BE2C (cell line): Measurements from ENCODE around the gene PPIC.

ENCODE experiments used
- DNase-seq: peaks from one replicate; pipeline ENCODE4 v3.0.0-alpha.2; 2020
- H3K27me3 ChIP-seq: fragments of 250-450 bp; sonication (Bioruptor Pico); 2 replicates; pipeline ENCODE4 v1.5.1; 2020; ENCODE audit warnings: mild to moderate bottlenecking
- H3K36me3 ChIP-seq: fragments of 250-450 bp; sonication (Bioruptor Pico); 2 replicates; pipeline ENCODE4 v1.5.1; 2020; ENCODE audit warnings: mild to moderate bottlenecking
- H3K4me1 ChIP-seq: fragments of 250-450 bp; sonication (Bioruptor Pico); 2 replicates; pipeline ENCODE4 v1.5.1; 2020
- H3K4me3 ChIP-seq: 2 replicates; pipeline ENCODE4 v1.5.1; 2011; ENCODE audit warnings: low read depth, low read length
- H3K9me3 ChIP-seq: fragments of 250-450 bp; sonication (Bioruptor Pico); 2 replicates; pipeline ENCODE4 v1.5.1; 2020
- TF ChIP-seq, protein P1 (sequence below): IDR thresholded peaks from 2 replicates; pipeline ENCODE4 v1.5.1; 2012; ENCODE audit warnings: mild to moderate bottlenecking, low read depth, low read length

Gene PPIC

GRCh38 chr5:122985006-122985700 is 51.4 kb downstream of the PPIC start:
- H3K36me3 ChIP-seq = no peaks in the 10 kb centered on the region
- no peak for DNase-seq

DNA sequence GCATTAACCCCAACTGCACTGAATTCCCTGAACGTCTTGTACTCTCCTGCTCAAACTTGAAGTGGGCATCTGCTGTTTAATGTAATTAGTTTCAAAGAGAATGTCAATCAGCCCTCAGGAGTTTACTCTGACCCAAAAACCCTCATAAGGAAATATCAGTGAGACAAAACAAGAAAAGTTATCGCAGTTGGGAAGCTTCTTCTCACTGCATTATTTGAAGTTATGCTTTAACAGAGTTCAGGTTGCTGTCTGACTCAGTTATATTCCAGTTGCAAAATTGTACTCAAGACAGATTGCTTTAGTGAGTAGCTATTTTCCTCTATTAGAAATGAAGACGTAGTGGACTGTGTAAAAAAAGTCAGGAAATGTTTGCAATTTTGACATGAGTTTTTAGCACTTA is 52.1 kb downstream of the PPIC start:
- no peak for DNase-seq
- Histone ChIP-seq H3K27me3 (no peaks in the 10 kb centered on the region), H3K36me3 (no peaks in the 10 kb centered on the region), H3K9me3 (no peaks in the 10 kb centered on the region), H3K4me3 (no peak overlapping the region), H3K4me1 (no peaks in the 10 kb centered on the region)
- TF ChIP-seq, protein P1, sequence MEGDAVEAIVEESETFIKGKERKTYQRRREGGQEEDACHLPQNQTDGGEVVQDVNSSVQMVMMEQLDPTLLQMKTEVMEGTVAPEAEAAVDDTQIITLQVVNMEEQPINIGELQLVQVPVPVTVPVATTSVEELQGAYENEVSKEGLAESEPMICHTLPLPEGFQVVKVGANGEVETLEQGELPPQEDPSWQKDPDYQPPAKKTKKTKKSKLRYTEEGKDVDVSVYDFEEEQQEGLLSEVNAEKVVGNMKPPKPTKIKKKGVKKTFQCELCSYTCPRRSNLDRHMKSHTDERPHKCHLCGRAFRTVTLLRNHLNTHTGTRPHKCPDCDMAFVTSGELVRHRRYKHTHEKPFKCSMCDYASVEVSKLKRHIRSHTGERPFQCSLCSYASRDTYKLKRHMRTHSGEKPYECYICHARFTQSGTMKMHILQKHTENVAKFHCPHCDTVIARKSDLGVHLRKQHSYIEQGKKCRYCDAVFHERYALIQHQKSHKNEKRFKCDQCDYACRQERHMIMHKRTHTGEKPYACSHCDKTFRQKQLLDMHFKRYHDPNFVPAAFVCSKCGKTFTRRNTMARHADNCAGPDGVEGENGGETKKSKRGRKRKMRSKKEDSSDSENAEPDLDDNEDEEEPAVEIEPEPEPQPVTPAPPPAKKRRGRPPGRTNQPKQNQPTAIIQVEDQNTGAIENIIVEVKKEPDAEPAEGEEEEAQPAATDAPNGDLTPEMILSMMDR = no peak

More at GRCh38 chr5:122985006-122985700, 51.4 kb downstream of the PPIC start:
- no peaks in the 10 kb centered on the region for H3K27me3 ChIP-seq
- TF ChIP-seq, protein P1 = no peak
- no peaks in the 10 kb centered on the region for H3K4me1 ChIP-seq
- no peak overlapping the region for H3K4me3 ChIP-seq
- H3K9me3 ChIP-seq = no peaks in the 10 kb centered on the region

- H3K9me3 ChIP-seq = no peaks in the 10 kb centered on the region
- no peak for DNase-seq
- TF ChIP-seq, protein P1 = no peak
- no peak overlapping the region for H3K4me3 ChIP-seq
- H3K27me3 ChIP-seq = no peaks in the 10 kb centered on the region
- H3K4me1 ChIP-seq = no peaks in the 10 kb centered on the region
- H3K36me3 ChIP-seq = no peaks in the 10 kb centered on the region
These were observed 54.1 kb downstream of the PPIC start for GRCh38 chr5:122982376-122982775.

DNA sequence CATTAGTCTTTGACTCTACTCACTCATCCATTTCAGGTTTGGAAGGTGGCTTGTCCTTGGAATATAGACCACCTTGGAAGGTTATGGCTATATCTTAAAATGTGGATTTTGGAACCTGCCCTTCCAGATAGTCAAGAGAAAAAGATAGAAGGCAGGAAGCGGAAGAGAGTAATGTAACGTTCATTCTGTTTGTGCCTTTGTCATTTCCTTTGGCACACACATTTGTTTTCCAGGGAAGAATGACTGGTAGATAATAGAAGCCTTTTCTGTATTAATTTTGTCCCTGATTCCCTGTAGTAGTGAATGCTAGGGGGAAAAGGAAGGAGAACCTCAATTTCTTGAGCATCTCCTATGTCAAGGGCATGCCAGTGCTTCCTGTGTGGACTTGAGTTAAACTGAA is 54.7 kb downstream of the PPIC start:
- Histone ChIP-seq H3K36me3 (no peaks in the 10 kb centered on the region), H3K27me3 (no peaks in the 10 kb centered on the region), H3K4me3 (no peak overlapping the region), H3K4me1 (no peaks in the 10 kb centered on the region), H3K9me3 (no peaks in the 10 kb centered on the region)
- no peak for DNase-seq
- TF ChIP-seq, protein P1 = no peak

GRCh38 chr5:122978644-122979297 is 57.8 kb downstream of the PPIC start:
- DNase-seq = no peak
- TF ChIP-seq, protein P1 = no peak
- H3K27me3 ChIP-seq = no peaks in the 10 kb centered on the region
- no peaks in the 10 kb centered on the region for H3K36me3 ChIP-seq
- no peak overlapping the region for H3K4me3 ChIP-seq
- no peaks in the 10 kb centered on the region for H3K4me1 ChIP-seq
- H3K9me3 ChIP-seq = no peaks in the 10 kb centered on the region

DNA sequence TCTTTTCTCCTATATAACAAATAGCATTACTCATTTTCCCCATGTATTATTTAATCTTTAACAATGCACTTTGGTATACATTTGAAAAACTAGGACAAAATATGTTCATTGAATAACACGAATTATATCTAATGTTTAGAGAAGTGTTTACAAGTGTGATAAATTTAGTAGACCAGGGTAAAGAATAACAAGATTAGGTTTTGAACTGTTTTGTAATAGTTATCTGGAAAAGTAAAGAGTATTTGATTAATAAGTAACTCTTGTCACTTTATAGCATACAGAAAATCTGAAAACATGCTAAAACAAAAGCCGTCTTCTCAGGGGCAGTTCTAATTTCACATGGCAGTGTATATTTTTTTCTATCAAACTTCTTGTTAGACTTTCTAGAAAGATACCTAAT is 58.5 kb downstream of the PPIC start:
- no peak for DNase-seq
- TF ChIP-seq, protein P1 = no peak
- Histone ChIP-seq H3K4me1 (no peaks in the 10 kb centered on the region), H3K4me3 (no peak overlapping the region), H3K36me3 (no peaks in the 10 kb centered on the region), H3K27me3 (no peaks in the 10 kb centered on the region), H3K9me3 (no peaks in the 10 kb centered on the region)
